PC-9 (cell line): ENCODE data around the gene LARP4. TPM values are rescaled to one million over a fixed set of nuclear protein-coding genes. Genes with fewer than 3 reads are reported as not detected.

Experiments used
- BruUV-seq: library from RNA; stranded (reverse); fragments of 400-500 nt; replicated peaks from 2 replicates; lab custom pipeline; 2021; lab: Mats Ljungman, UMichigan
- CTCF ChIA-PET: fragments of 300-600 bp; sonication (Branson Sonifier 250); formaldehyde crosslinking; loops from one replicate; lab custom pipeline; 2022; ENCODE audit warnings: antibody characterized with exemption; lab: Charles Lee
- POLR2A ChIA-PET: fragments of 300-600 bp; sonication (Branson Sonifier 250); formaldehyde crosslinking; loops from one replicate; lab custom pipeline; 2022; ENCODE audit warnings: antibody characterized with exemption; ENCODE audit not compliant: unreplicated experiment; lab: Charles Lee
- DNase-seq, 2 experiments: peaks; one replicate each; pipeline versions ENCODE4 v3.0.0 to v3.0.0-alpha.2; 2015 to 2022; ENCODE audit warnings: mixed read lengths in 1 of 2
- H2AFZ ChIP-seq: fragments of 200-600 bp; sonication (generic); 2 replicates; pipeline ENCODE4 v1.8.1; 2017; ENCODE audit warnings: antibody characterized with exemption
- H3F3A ChIP-seq: fragments of 200-600 bp; sonication (generic); 2 replicates; pipeline ENCODE4 v1.8.1; 2017; ENCODE audit warnings: antibody characterized with exemption, mild to moderate bottlenecking, low read depth; ENCODE audit not compliant: insufficient read depth
- H3K27ac ChIP-seq: fragments of 200-600 bp; sonication (generic); 2 replicates; pipeline ENCODE4 v1.6.1; 2016; ENCODE audit warnings: mixed run types
- H3K27me3 ChIP-seq: fragments of 200-600 bp; sonication (generic); 2 replicates; pipeline ENCODE4 v1.6.1; 2016; ENCODE audit warnings: low read depth, mixed run types; ENCODE audit not compliant: insufficient read depth
- H3K36me3 ChIP-seq: fragments of 200-600 bp; sonication (generic); 2 replicates; pipeline ENCODE4 v1.6.1; 2016; ENCODE audit warnings: low read depth, mixed run types
- H3K4me1 ChIP-seq: fragments of 200-600 bp; sonication (generic); replicated peaks from 2 replicates; pipeline ENCODE4 v1.6.1; 2016; ENCODE audit warnings: mixed run types; ENCODE audit not compliant: insufficient read depth
- H3K4me2 ChIP-seq: fragments of 200-600 bp; sonication (generic); 2 replicates; pipeline ENCODE4 v1.6.1; 2017; ENCODE audit warnings: mixed run types
- H3K4me3 ChIP-seq: fragments of 200-600 bp; sonication (generic); 2 replicates; pipeline ENCODE4 v1.6.1; 2016; ENCODE audit warnings: mixed run types
- H3K79me2 ChIP-seq: fragments of 200-600 bp; sonication (generic); 2 replicates; pipeline ENCODE4 v1.6.1; 2017; ENCODE audit warnings: low read depth, mixed run types
- H3K9me2 ChIP-seq: fragments of 200-600 bp; sonication (generic); 2 replicates; pipeline ENCODE4 v1.8.1; 2017; ENCODE audit warnings: mild to moderate bottlenecking; ENCODE audit not compliant: insufficient read depth
- H3K9me3 ChIP-seq: fragments of 200-600 bp; sonication (generic); 2 replicates; pipeline ENCODE4 v1.8.1; 2016; ENCODE audit warnings: low read depth; ENCODE audit not compliant: insufficient read depth
- H4K20me1 ChIP-seq: fragments of 200-600 bp; sonication (generic); 2 replicates; pipeline ENCODE4 v1.8.1; 2017; ENCODE audit not compliant: insufficient read depth
- EZH2 ChIP-seq: fragments of 200-600 bp; sonication (generic); IDR thresholded peaks from 2 replicates; pipeline ENCODE4 v1.8.0; 2017; ENCODE audit warnings: antibody characterized with exemption, low read depth
- intact Hi-C: fragments of 100-400 bp; cut with micrococcal nuclease; formaldehyde crosslinking; loops from one replicate; pipeline ENCODE4 v1.10.0; 2022; ENCODE audit not compliant: unreplicated experiment
- total RNA-seq: library from RNA; stranded (reverse); gene quantifications from 2 replicates; pipeline ENCODE4 v1.2.3, GENCODE V29; 2021
- TF ChIP-seq, protein P1 (sequence below): fragments of 200-600 bp; sonication (generic); conservative IDR thresholded peaks from 2 replicates; pipeline ENCODE4 v1.6.1; 2017; ENCODE audit warnings: mixed run types, antibody characterized with exemption, mild to moderate bottlenecking, moderate library complexity

LARP4 gene
- total RNA-seq, 1 experiment from 2014 or later = 74.2 TPM

GRCh38 chr12:50504798-50505674 lies 104.4 kb downstream of the LARP4 start, which contains the start of gene DIP2B:
Gene DIP2B (plus strand): TSS chr12:50504985. CDS start chr12:50505141, 156 bp downstream.
- Histone ChIP-seq H3K79me2 (peaks cover 51% of the 10 kb centered on the region), H4K20me1 (peaks cover 25% of the 10 kb centered on the region), H3K27me3 (no peaks in the 10 kb centered on the region), H3K36me3 (0 out of 2 replicates have a peak, but pooled peaks cover 6% of the 10 kb centered on the region), H3K9me3 (no peaks in the 10 kb centered on the region), H3K4me1 (peaks cover 30% of the 10 kb centered on the region), H2AFZ (peak within 1 kb of the TSS; percentile 90), H3K9me2 (no peaks in the 10 kb centered on the region), H3K27ac (peak within 1 kb of the TSS; percentile 65), H3K4me2 (peak within 1 kb of the TSS; percentile 96), H3K4me3 (peak within 1 kb of the TSS; percentile 96), H3F3A (peaks cover 11% of the 10 kb centered on the region; the same call in 1 of the 2 replicates)
- TF ChIP-seq EZH2 = no peak
- TF ChIP-seq, protein P1, sequence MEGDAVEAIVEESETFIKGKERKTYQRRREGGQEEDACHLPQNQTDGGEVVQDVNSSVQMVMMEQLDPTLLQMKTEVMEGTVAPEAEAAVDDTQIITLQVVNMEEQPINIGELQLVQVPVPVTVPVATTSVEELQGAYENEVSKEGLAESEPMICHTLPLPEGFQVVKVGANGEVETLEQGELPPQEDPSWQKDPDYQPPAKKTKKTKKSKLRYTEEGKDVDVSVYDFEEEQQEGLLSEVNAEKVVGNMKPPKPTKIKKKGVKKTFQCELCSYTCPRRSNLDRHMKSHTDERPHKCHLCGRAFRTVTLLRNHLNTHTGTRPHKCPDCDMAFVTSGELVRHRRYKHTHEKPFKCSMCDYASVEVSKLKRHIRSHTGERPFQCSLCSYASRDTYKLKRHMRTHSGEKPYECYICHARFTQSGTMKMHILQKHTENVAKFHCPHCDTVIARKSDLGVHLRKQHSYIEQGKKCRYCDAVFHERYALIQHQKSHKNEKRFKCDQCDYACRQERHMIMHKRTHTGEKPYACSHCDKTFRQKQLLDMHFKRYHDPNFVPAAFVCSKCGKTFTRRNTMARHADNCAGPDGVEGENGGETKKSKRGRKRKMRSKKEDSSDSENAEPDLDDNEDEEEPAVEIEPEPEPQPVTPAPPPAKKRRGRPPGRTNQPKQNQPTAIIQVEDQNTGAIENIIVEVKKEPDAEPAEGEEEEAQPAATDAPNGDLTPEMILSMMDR = peak; percentile 93
- intact Hi-C loops = loop anchor here (1.0 to 5.0 kb wide), 4 partner anchors 114 to 482 kb away; no protein-coding TSS in a partner anchor
- ChIA-PET POLR2A (interaction anchor here (0.5 to 0.7 kb wide), 6 partner anchors 9 to 549 kb away, joined by 3 to 6 read pairs (median 3); no protein-coding TSS in a partner anchor), CTCF (interaction anchor here (0.7 to 1.5 kb wide), 4 partner anchors 92 to 394 kb away, joined by 4 to 16 read pairs (median 4); no protein-coding TSS in a partner anchor)
- BruUV-seq = TSS peak; percentile 37
- peak; percentile 71 to 93 for DNase-seq

DNA sequence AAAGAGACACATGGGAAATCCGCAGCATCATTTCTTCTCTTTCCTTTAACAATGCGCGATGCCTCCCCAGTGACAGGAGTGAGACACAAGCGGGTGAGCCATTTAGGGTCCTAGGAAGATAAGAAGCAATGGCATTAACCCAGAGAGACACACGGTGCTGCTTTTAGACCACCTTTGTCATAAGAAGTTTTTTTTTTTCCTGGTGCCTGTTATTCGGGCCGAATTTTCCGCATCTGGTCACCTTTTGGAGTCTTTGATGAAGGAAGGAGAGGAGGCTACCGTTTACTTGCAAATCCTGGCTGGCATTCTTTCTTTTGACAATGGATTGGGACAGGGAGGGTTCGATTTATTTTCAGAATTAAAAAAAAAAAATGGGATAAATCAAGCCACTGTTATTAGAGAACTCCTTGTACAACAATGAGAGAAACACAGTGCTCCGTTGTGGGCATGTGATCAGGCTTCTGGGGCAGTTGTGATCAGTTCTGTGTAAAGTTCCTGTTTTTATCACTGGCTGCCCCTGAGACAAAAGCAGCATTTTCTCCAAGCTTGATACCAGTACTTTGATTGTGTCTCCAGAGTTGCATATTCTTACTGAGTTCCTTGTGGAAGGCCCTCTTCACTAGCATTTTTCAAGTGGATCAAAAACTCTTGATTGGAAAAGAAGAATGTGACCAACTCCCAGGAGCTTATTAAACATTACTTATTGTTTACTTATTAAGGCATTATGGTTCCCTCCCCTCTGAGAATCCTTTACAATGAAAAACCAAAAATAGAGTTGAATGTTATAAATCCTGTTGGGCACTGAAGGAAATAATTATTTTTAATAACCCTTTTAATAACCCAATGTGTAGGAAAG lies 105.2 kb downstream of the LARP4 start:
- H3K79me2 ChIP-seq = peaks cover 60% of the 10 kb centered on the region
- ChIA-PET POLR2A (interaction anchor here (0.5 to 0.6 kb wide), 3 partner anchors 102 to 226 kb away, joined by 3 to 5 read pairs (median 5); no protein-coding TSS in a partner anchor), CTCF (interaction anchor here (0.5 to 0.9 kb wide), 3 partner anchors 85 to 394 kb away, joined by 3 to 4 read pairs (median 3); no protein-coding TSS in a partner anchor)
- 0 out of 2 replicates have a peak, but pooled peaks cover 6% of the 10 kb centered on the region for H3K36me3 ChIP-seq
- peak overlapping the region; percentile 90 for H2AFZ ChIP-seq
- peak overlapping the region; percentile 65 for H3K27ac ChIP-seq
- TF ChIP-seq, protein P1 = no peak
- TF ChIP-seq EZH2 = no peak
- peaks cover 11% of the 10 kb centered on the region; the same call in 1 of the 2 replicates for H3F3A ChIP-seq
- H3K4me3 ChIP-seq = peak overlapping the region; percentile 96
- H3K9me3 ChIP-seq = no peaks in the 10 kb centered on the region
- H3K4me2 ChIP-seq = peak overlapping the region; percentile 96
- BruUV-seq = no TSS peak
- H3K4me1 ChIP-seq = peaks cover 30% of the 10 kb centered on the region
- peaks cover 25% of the 10 kb centered on the region for H4K20me1 ChIP-seq
- no peak for DNase-seq
- no peaks in the 10 kb centered on the region for H3K9me2 ChIP-seq
- no peaks in the 10 kb centered on the region for H3K27me3 ChIP-seq
- intact Hi-C loops = loop anchor here (1.0 to 2.0 kb wide), 2 partner anchors 113 to 229 kb away; no protein-coding TSS in a partner anchor
